Hematopoietic multipotent progenitor cell treated with erythropoietin and hydrocortisone succinate and interleukin-3 and kit ligand, for 8 days (in vitro differentiated cells): Measurements from ENCODE around the gene LRRC53.

Experiments
- DNase-seq: peaks from one replicate; pipeline ENCODE4 v3.0.0-alpha.2; 2015

LRRC53 gene, protein sequence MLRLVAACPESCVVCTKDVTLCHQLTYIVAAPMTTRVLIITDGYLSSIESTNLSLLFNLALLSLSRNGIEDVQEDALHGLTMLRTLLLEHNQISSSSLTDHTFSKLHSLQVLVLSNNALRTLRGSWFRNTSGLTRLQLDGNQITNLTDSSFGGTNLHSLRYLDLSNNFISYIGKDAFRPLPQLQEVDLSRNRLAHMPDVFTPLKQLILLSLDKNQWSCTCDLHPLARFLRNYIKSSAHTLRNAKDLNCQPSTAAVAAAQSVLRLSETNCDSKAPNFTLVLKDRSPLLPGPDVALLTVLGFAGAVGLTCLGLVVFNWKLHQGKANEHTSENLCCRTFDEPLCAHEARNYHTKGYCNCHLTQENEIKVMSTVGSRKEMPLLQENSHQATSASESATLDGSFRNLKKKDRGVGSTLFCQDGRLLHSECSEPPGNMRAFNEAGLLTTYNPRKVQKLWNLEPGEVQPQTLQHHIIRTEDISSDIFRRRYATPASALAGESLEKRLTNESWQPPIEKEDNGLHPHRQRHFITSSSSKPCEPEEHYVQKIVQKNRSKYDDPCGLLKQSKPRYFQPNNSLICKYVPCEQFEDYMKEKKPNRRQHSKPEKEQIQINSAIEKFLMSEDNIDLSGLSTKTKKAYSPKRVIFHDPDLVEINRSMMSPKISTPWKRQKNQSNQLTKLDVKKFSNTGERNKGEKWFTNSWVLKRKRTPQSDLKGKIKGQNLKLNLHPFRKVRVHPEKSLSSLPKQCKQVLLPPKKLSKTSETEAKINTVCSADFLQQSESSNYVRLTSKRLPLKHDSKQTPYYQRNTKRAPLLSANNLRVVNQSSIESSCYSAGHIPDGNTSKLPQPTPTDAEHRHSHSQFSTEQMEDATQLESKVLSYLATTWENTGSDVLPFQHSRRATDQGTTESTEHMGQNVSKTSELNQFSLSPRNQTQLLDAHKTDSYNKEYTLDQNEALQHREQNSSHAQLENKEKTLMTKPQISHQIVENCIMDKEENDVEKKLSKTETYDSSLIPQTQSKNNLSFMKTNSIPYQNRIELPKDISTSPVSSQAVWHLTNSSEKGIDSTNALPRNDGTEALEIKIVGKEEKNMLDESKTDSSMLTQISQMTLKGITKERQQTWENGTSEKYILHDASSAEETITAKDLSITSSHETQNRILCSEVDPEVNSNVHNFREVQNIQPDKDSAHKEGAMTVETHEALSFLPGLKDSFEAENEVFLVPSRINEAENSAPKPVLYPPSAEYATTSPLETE

DNA sequence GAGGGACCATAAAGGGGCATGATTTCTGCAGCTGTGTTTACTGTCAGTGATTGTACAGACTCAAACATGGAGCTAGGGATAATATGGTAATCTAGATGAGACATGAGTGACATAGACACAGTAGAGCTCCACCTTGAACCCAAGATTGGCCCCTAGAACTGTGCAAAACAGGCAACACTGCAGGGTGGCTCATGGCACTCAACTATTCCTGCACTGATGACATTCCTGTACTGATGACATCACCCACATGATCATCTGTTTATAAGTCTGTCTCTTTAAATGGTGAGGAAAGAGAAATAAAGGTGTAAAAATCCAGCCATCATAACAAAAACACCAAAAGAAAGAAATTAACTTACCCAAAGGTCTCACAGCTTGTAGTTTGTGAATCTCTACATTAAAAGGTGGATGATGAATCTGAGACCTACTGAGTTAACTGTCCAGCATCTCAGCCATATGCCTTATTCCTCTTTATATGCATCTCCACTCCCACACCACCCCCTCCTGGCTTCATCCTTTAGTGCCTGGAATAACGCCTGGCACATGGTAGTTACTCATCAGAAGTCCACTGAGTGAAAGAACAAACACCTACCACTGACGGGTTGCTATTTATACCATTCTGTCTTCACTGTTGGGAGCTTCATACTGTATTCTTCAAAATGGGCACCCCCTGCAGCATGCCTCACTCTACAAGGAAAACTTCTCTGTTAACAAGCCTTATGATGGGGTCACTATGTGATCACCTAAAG lies at the start of gene LRRC53:
TSS of gene LRRC53 (minus strand) at position 442 of the 746 bp plus-strand sequence. CDS start 29,262 bp downstream, outside the sequence.
- no peak for DNase-seq

DNA sequence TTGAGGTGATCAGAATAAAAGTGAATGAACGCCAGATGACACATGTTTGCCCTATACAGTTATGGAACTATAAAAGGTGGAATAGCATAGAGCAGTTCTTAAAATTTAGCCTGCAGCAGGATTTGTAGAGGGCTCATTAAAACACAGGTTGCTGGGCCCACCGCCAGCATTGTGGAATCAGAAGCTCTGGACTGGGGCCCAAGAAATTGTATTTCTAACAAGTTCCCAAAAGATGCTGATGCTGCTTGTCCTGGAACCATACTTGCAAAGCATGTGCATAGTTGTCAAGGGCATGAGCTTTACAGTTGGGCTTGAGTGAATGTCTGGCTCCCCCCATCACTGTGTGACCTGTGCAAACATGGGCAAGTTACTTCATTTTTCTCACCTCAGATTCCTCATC lies 37.5 kb upstream of the LRRC53 start:
- no peak for DNase-seq

DNA sequence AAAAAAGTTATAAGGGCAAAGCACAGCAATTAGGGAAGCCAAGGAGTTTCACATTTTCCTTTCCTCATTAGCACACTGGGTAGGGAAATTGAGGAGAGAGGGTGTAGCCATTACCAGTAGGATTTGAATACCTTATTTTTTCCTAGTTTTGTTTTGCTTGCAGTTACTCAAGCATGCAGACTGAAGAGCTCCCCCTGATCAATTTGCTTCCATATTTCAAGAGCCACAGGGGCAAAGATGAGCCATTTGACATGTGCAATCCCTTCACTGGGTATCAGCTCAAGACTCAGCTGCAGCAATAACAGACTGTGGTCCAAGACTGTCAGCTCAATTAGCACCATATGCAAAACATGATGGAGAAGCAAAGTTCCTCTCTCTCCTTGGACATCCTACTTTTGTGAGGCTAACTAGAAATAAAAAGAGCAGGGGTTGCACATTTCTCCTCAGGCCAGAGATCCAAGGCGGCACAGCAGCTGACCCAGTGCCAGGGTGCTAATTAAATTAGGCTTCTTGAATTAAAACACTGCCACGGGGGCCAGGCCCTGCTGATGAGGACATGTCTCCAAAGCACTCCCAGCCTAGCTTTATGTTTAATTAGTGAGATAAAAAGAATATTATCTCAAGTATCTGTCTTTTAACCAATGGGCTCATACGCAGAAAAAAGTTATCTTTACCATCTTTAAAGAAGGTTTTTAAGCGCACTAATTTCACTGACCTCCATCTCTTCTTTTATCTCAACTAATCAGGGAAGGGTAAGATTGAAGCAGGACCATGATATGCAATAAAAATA lies 36.7 kb upstream of the LRRC53 start:
- no peak for DNase-seq

DNA sequence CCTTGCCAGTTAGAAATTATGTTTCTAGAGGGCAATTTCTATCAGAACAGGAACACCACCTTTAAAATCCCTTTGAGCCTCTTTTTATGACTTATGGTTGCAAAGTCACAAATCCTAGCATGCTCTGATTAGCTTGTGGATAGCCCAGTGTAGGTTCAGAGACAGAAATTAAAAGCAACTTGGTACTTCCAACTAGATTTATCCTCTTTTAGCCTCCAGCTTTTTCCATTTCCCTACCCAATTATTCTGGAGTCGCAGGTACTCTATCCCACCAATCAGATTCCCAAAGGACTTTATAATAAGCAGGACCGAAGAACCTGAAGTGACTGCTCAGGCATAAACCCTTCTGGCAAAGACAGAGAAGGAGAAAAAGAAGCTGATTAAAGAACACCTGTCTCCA lies 33.4 kb upstream of the LRRC53 start:
- no peak for DNase-seq

DNA sequence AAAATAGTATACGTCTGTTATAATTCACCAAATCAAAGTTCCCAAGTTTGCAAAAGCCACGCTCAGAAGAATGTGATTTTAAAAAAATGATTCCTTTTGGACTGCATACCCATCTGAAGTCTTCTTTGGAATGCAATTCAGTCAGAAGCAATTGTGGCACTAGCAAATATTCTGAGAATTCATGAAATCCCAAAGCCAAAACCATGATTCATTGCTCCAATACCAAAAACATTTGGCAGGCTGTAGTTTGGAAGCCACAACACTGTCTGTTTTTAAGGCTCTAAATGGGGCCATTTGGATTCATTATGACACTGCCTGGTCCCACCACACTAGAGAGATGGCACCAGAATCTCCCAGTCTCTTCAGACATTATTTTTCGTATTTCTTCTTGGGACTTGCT lies 21.8 kb upstream of the LRRC53 start:
- DNase-seq, result no peak

DNA sequence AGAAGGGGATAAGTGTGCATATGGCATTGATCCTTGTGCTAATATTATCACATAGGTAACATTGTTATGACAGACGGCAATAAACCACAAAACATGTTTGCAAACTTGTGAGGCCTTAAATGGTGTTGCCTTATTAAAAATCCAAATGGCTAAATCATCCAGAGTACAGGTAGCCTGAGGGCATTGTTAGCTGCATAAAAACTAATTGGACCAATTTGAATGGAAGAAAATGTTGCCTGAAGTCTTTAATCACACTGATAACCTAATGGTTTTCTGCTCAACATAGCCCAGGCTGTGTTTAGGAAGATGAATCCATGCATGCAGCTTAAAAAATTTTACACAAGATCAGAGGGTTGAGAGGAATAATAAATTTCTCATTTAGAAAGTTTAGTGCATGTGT lies 19.4 kb upstream of the LRRC53 start:
- DNase-seq, result no peak

DNA sequence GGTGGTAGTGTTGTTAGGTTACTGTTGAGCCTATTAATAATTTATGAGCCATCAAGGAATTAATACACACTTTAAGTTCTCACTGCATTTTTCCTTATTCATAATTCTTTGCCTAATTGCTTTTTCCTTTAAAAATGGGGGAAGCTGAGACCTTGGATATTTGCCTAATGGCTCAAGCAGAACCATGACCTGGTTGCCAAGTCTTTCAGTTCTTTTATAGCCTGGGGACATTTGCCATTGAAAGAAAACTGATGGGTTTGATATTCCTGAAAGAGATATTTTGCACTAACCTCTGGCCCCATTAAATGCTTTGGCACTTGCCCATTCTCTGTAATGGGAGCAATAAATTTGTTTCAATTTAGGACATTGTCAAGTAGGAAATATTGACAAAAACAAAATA lies 18.5 kb upstream of the LRRC53 start:
- no peak for DNase-seq

DNA sequence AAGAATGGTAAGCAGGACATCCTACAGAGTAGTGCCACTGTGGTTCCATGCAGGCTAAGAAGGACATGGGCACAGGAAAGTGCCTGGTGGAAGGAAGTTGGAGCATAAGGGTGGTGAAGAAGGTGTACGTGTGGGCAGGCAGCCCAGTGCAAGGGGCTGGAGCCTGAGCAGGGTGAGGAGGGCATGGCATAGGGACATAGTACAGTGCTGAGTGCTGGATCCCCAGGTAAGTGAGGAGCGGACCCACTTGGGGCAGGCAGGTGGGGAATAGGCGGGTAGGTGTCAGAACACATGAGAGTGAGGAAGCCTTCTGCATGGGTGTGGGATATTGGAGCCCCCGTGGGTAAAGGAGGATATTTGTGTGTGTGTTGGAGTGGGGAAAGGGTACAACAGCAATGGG lies 15.7 kb upstream of the LRRC53 start:
- no peak for DNase-seq

DNA sequence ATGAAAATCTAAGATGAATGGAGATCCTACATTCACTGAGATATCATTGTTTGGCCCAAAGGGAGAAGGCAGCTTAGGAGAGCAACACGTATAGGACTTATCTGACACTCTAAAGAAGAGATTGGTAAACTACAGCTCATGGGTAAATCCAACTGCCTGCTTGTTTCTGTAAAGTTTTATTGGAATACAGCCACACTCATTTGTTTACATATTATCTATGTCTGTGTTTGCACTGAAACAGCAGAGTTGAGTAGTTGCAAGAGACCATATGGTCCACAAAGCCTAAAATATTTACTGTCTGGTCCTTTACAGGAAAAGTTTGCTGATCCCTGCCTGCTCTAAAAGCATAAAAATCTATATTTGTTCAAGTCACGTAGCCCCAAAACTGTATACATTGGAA lies 14.3 kb upstream of the LRRC53 start:
- DNase-seq, result no peak

DNA sequence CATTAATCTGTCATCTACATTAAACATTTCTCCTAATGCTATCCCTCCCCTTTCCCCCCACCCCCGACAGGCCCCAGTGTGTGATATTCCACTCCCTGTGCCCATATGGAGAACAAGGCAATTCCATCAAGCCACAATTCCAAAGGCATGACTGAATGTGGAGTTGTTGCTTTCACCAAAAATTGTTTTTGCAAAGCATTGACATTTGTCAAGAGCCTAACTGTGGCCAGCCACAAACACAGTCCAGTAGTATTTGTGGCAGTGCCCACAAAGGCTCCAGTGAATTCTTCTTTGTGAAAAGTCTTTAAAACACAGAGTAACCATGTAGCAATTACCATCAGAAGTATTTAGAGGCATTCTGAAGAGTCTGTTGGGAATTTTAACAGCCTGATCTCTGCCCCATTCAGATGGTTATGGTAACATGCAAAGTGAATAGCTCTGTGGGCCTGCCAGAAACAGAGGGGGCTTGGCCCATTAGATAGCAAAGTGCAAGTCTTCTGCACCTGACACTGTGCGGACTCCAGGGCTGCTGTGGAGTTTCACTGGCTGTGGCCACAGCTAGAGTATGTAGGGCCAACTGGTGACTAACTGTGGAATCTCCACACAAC lies 11.6 kb upstream of the LRRC53 start:
- no peak for DNase-seq

DNA sequence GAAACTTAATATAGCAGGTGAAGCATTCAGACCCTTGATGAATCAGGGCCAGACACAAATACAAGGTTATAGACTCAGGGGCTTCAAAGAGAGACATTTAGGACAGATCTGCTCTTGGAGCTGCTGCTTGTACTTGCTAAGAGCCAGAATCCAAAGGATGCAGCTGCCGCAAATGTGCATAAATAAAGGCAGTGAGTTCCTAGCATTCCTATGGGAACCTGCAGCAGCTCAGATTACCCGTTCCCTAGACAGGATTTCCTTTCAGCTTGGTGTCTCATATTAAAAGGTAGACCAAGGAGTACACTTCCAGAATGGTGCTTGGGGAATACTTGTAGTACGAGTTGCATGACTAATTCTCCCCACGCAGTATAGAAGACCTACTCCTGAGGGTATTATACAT lies 9.7 kb upstream of the LRRC53 start:
- no peak for DNase-seq

DNA sequence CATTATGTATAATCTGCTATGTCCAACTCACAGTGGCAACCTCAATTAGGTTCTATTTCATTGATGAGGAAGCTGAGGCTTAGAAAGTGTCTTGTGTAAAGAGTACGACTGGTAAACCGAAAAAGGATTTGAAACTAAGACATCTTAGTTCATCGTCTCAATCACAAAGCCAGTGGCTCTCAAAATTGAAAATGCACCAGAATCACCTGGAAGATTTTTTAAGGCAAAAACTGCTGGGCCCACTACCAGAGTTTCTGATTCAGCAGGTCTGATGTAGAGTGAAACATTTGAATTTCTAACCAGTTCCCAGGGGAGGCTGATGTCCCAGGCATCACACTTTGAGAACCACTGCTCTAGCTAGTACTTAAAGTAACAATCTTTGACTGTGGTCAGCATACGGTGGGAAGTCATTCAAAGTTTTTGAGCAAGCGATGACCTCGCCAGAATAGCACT lies 5.2 kb upstream of the LRRC53 start:
- no peak for DNase-seq

DNA sequence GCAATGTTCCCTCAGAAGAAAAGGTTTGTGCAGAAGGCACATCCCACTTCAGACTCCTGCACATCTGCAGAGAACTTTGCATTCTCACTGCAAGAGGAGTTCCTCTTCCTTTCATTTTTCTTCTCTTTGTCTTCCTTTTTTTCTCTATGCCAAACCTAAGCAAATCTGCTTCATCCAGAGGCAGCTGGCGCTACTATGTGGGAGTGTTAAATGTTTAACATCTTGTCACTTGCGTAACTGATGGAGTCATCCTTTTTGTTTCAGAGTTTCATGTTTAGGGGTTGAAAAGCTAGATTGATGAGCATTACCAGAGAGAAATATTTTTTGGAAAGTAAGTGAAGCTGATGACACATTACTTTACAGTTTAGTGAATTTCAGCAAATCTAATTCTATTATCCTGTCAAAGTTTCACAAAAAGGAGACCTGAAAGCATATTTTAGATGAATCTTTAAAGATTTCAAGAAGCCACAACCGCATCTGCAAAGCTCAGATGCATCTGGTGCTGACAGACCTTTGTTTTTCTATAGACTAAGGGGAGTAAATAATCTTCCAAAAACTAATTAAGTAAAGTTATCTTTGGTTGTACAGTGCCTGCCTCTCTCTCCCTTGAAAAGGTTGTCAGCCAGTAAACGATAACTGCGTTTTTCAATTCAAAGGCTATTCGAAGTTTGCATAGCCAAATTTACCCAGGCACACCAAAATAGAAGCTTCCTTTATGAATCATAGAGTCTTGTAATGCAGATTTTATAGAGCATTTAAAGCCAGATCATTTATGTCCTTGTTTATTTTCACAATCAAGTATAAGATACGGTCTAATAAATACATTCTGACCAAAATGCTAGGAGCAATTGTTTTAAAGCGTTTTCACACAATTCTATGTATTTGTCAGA lies 1.2 kb upstream of the LRRC53 start:
- DNase-seq, result no peak

DNA sequence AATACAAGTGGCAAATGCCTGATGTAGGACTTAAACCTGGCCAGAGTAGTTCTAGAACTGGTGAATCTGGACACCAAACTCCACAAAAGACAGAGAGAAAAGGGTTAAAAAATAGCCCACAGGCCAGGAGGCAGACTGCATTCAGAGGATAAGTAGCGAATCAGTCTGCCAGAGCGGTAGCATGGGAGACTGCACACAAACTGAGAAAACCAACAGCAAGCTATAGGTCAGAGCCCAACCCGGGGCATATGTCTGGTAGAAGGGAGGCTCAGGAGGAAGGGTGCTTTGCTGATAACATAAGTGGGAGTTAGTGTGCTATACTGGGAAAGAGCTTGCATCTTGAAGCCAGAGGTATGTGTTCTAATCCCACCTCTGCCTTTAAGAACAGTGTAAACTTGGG lies 4.0 kb downstream of the LRRC53 start:
- no peak for DNase-seq

DNA sequence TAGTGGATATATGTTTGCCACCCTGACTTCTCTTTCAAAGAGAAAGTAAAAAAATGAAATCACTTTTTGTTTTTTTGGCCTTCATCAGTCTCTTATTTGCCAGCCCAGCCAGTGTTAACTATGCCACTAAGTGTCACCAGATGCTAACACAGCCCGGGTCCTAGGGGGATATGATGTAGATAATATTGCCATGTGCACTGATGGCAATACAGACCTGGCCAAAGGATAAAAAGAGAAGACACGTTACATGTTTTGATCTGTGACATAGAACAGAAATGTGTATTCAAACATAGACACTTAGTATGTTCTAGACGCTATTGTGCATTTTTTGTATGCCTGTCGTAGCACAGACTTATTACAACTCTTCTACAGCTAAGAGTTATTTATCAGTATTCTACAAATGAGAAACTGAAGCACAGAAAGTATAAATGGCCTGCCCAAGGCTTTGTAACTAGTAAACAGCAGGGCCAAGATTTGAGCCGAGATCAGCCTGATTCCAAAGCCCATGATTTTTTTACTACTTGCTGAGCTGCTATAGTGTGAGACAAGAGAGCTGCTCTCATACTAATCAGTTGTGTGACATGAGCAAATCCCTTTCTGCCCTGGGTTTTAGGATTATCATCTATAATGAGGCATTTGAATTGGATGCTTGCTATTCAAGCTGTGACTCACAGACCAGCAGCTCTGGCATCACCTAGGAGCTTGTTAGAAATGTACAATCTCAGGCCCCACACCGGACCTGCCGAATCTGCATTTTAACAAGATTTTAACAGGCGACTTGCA lies 6.3 kb downstream of the LRRC53 start:
- DNase-seq, result no peak

DNA sequence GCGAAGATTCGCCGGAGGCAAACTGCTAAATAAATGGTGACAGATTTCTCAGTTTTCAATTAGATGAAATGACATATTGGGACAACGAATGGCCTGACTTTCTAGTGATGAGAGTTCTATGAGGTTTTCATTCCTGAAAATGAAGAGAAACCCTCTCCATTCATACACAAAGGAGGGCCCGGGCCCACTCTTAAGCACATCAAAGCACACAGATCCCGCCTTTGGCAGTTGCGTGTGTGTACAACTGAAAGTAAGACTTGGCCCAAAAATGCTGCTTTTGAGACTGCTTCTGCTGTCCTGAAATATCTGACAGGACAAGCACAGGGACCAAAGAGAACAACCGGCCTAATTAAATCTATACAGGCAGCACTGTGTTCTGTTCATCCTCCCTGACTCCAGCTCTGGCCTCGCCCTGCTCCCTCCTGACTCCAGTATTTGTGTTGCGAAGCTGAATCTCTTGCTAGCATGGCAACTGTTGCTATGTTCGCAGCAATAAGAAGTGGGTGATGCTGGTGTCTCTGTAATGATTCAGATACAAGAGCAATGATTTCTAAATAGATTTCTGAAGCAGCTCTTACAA lies 7.4 kb downstream of the LRRC53 start:
- no peak for DNase-seq

DNA sequence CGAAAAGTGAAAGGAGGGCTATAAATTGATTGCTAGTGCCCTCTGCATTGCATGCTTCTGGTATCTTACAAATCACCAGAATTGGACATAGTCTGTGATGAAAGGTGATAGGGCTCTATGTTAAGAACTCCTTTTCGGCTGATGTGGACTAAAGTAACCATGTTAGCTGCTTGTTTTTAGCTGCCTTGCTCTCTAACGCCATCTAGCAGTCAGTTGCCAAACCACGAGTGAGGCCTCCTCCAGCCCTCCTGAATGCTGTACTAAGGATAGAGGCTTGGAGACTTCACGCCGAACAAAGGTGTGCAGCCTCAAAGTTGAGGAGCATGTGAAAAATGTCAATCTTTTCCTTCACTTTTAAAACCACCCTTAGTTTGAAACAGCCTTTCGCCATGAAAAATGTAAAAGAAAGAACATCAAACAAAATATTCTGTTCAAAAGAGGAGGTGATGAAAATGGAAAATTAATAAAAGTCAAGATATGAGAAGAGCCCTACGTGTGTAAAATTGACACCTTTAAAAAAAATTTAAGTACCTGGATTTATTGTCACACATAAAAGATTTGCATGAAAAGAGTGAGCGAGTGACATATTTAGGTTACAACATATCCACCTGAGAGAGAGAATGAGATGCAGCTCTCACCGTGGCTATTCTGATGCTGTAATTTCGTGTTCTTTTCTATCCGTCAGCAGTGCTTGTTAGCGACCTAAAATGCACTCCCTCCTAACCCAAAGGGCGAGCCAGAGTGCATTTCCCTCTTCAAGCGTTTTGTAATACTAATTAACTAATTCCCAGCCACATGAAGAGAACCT lies 8.1 kb downstream of the LRRC53 start:
- peak; percentile 56 for DNase-seq

DNA sequence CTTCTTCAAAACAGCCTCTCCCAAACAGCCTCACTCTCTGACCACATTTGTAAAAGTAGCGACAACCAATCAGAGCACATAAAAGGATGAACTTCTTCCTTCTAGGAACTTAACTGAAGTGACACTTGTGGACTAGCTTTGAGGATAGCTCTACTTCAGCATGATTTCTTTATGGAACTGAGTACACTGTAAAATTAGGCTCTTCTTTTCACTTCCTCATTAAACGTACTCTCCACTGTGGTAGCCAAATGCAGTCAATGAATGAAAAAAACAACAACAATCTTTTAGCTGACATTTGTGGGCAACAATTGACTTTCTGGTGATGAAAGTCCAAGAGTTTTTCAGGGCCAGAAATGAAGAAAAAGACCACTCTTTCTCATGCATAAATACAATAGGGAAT lies 9.6 kb downstream of the LRRC53 start:
- no peak for DNase-seq
